SK-N-SH treated with all-trans-retinoic acid at 6 μM for 48 hours (cell line): ENCODE results near the gene FFAR4.

Experiments used
- ATAC-seq: fragments of 200-7000 bp; cut with Tn5 transposase; 3 replicates; pipeline ENCODE4 v1.9.1; 2020; ENCODE audit warnings: mild to moderate bottlenecking, moderate library complexity
- ARNTL ChIP-seq: fragments of 450-650 bp; formaldehyde crosslinking; IDR thresholded peaks from 2 replicates; pipeline ENCODE4 v1.5.0; 2020; ENCODE audit warnings: low read depth, mild to moderate bottlenecking, moderate library complexity, borderline replicate concordance
- CSDC2 ChIP-seq: fragments of 250-450 bp; sonication (Bioruptor Pico); IDR thresholded peaks from 2 replicates; pipeline ENCODE4 v1.5.0; 2020; ENCODE audit warnings: mild to moderate bottlenecking, moderate library complexity
- GLIS3 ChIP-seq: fragments of 250-450 bp; sonication (Bioruptor Pico); IDR thresholded peaks from 2 replicates; pipeline ENCODE4 v1.5.0; 2020; ENCODE audit warnings: mild to moderate bottlenecking, moderate library complexity
- ISL1 ChIP-seq: fragments of 250-450 bp; sonication (Bioruptor Pico); IDR thresholded peaks from 2 replicates; pipeline ENCODE4 v2.1.2; 2022; ENCODE audit warnings: mild to moderate bottlenecking, moderate library complexity
- OSR1 ChIP-seq: fragments of 250-450 bp; sonication (Bioruptor Pico); IDR thresholded peaks from 2 replicates; pipeline ENCODE4 v1.8.0; 2022; ENCODE audit warnings: moderate library complexity, mild to moderate bottlenecking, inconsistent platforms
- PPARA ChIP-seq: fragments of 250-450 bp; sonication (Bioruptor Pico); IDR thresholded peaks from 2 replicates; pipeline ENCODE4 v1.5.0; 2020; ENCODE audit warnings: mild to moderate bottlenecking, borderline replicate concordance
- RARB ChIP-seq: fragments of 250-450 bp; sonication (Bioruptor Pico); IDR thresholded peaks from 2 replicates; pipeline ENCODE4 v1.8.0; 2021; ENCODE audit warnings: mild to moderate bottlenecking, moderate library complexity
- TCF4 ChIP-seq: fragments of 250-450 bp; sonication (Bioruptor Pico); IDR thresholded peaks from 2 replicates; pipeline ENCODE4 v1.8.0; 2021; ENCODE audit warnings: mild to moderate bottlenecking, moderate library complexity, borderline replicate concordance
- TOX ChIP-seq: fragments of 250-450 bp; sonication (Bioruptor Pico); IDR thresholded peaks from 2 replicates; pipeline ENCODE4 v1.8.0; 2021; ENCODE audit warnings: mild to moderate bottlenecking, moderate library complexity, borderline replicate concordance
- ZC3H10 ChIP-seq: fragments of 250-450 bp; sonication (Bioruptor Pico); IDR thresholded peaks from 2 replicates; pipeline ENCODE4 v1.5.1; 2021; ENCODE audit warnings: mild to moderate bottlenecking, moderate library complexity
- ZFP3 ChIP-seq: fragments of 250-450 bp; sonication (Bioruptor Pico); IDR thresholded peaks from 2 replicates; pipeline ENCODE4 v1.5.0; 2020; ENCODE audit warnings: mild to moderate bottlenecking, moderate library complexity
- ZFP30 ChIP-seq: fragments of 450-650 bp; formaldehyde crosslinking; IDR thresholded peaks from 2 replicates; pipeline ENCODE4 v1.5.0; 2022; ENCODE audit warnings: mild to moderate bottlenecking, moderate library complexity
- ZNF565 ChIP-seq: fragments of 450-650 bp; formaldehyde crosslinking; conservative IDR thresholded peaks from 2 replicates; pipeline ENCODE4 v1.5.0; 2020; ENCODE audit warnings: low read depth, mild to moderate bottlenecking, moderate library complexity
- ZNF70 ChIP-seq: fragments of 450-650 bp; formaldehyde crosslinking; IDR thresholded peaks from 2 replicates; pipeline ENCODE4 v1.5.0; 2020; ENCODE audit warnings: mild to moderate bottlenecking, moderate library complexity
- ZNF8 ChIP-seq: fragments of 450-650 bp; formaldehyde crosslinking; IDR thresholded peaks from 2 replicates; pipeline ENCODE4 v1.5.0; 2020; ENCODE audit warnings: mild to moderate bottlenecking, moderate library complexity
- TF ChIP-seq, protein P1 (sequence below): fragments of 250-450 bp; sonication (Bioruptor Pico); IDR thresholded peaks from 2 replicates; pipeline ENCODE4 v1.8.0; 2020; ENCODE audit warnings: mild to moderate bottlenecking, moderate library complexity, borderline replicate concordance
- TF ChIP-seq, protein P2 (sequence below): fragments of 250-450 bp; sonication (Bioruptor Pico); IDR thresholded peaks from 2 replicates; pipeline ENCODE4 v1.5.0; 2020; ENCODE audit warnings: mild to moderate bottlenecking, moderate library complexity
- TF ChIP-seq, protein P3 (sequence below): fragments of 250-450 bp; sonication (Bioruptor Pico); IDR thresholded peaks from 2 replicates; pipeline ENCODE4 v1.5.1; 2020; ENCODE audit warnings: low read depth, mild to moderate bottlenecking, moderate library complexity
- TF ChIP-seq, protein P4 (sequence below): fragments of 250-450 bp; sonication (Bioruptor Pico); IDR thresholded peaks from 2 replicates; pipeline ENCODE4 v1.8.0; 2021; ENCODE audit warnings: low read depth, mild to moderate bottlenecking, moderate library complexity, borderline replicate concordance

The FFAR4 gene

DNA sequence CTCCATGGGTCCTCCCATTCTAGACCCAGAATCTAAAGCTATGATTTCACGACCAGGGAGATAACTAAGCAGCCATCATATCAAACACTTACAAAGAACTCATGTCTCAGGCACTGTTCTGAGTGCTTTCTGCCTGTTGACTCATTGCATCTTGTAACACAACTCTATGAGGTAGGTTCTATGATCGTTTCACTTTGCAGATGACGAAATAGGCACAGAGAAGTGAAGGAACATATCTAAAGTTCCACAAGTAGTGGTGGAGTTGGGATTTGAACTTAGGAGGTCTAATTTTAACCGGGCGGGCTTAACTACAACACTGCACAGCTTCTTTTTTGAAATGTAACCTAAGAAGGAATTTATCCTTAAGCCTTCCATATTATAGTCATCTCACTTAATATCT lies 31.7 kb downstream of the FFAR4 start:
- ATAC-seq = no peak
- TF ChIP-seq, protein P1, sequence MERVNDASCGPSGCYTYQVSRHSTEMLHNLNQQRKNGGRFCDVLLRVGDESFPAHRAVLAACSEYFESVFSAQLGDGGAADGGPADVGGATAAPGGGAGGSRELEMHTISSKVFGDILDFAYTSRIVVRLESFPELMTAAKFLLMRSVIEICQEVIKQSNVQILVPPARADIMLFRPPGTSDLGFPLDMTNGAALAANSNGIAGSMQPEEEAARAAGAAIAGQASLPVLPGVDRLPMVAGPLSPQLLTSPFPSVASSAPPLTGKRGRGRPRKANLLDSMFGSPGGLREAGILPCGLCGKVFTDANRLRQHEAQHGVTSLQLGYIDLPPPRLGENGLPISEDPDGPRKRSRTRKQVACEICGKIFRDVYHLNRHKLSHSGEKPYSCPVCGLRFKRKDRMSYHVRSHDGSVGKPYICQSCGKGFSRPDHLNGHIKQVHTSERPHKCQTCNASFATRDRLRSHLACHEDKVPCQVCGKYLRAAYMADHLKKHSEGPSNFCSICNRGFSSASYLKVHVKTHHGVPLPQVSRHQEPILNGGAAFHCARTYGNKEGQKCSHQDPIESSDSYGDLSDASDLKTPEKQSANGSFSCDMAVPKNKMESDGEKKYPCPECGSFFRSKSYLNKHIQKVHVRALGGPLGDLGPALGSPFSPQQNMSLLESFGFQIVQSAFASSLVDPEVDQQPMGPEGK = no peak

DNA sequence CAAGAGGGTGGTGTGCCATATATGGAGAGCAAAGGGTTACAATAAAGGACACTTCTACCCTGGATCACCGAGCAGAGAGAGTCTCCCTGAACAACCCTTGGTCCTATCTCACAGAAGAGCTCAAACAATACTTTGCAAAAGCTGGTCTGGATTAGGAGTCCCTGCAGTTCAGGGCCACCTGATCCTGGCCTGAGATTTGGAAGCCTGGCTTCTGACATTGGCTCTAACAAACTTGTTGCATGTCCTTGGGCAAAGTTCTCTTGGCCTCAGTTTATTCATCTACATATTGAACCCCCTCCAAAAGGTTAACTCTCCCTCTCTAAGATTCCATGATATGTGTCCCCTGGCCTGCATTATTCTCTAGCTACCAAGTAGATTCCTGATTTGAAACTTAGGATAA lies 32.9 kb downstream of the FFAR4 start:
- TF ChIP-seq, protein P2, sequence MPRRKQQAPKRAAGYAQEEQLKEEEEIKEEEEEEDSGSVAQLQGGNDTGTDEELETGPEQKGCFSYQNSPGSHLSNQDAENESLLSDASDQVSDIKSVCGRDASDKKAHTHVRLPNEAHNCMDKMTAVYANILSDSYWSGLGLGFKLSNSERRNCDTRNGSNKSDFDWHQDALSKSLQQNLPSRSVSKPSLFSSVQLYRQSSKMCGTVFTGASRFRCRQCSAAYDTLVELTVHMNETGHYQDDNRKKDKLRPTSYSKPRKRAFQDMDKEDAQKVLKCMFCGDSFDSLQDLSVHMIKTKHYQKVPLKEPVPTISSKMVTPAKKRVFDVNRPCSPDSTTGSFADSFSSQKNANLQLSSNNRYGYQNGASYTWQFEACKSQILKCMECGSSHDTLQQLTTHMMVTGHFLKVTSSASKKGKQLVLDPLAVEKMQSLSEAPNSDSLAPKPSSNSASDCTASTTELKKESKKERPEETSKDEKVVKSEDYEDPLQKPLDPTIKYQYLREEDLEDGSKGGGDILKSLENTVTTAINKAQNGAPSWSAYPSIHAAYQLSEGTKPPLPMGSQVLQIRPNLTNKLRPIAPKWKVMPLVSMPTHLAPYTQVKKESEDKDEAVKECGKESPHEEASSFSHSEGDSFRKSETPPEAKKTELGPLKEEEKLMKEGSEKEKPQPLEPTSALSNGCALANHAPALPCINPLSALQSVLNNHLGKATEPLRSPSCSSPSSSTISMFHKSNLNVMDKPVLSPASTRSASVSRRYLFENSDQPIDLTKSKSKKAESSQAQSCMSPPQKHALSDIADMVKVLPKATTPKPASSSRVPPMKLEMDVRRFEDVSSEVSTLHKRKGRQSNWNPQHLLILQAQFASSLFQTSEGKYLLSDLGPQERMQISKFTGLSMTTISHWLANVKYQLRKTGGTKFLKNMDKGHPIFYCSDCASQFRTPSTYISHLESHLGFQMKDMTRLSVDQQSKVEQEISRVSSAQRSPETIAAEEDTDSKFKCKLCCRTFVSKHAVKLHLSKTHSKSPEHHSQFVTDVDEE (CRISPR knock-in tag) = no peak
- TF ChIP-seq ZFP30 (CRISPR knock-in tag) = no peak
- no peak for TF ChIP-seq PPARA (CRISPR knock-in tag)
- no peak for TF ChIP-seq ISL1 (CRISPR knock-in tag)
- TF ChIP-seq, protein P1 = no peak
- TF ChIP-seq ZNF8 (CRISPR knock-in tag) = no peak
- TF ChIP-seq OSR1 = no peak
- no peak for ATAC-seq

DNA sequence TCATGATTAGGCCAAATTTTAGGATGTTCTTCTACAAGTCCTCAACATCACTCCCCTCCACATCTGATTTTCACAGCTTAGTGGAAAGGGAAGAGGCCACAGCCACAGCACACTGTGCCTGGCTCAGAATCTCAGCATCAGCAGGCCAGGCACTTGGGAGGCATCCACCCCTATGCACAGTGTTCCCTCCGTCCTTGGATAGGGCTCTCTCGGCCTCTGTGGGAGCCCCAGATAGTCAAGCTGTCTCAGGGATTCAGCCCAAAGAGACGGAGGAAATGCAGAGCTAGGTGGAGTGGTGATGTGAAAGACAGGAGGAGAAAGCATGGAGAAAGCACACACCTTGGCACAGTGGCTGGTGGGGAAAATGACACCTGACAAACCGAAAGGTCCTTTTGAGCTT lies 33.3 kb downstream of the FFAR4 start:
- ATAC-seq = no peak
- no peak for TF ChIP-seq TOX (CRISPR knock-in tag)
- TF ChIP-seq TCF4 (CRISPR knock-in tag) = no peak
- no peak for TF ChIP-seq CSDC2 (CRISPR knock-in tag)
- TF ChIP-seq ZFP3 (CRISPR knock-in tag) = no peak
- TF ChIP-seq PPARA (CRISPR knock-in tag) = no peak
- TF ChIP-seq ZNF8 (CRISPR knock-in tag) = no peak
- TF ChIP-seq ZNF70 (CRISPR knock-in tag) = no peak
- TF ChIP-seq, protein P1 = no peak
- TF ChIP-seq ZC3H10 = no peak
- no peak for TF ChIP-seq ZNF565 (CRISPR knock-in tag)
- TF ChIP-seq, protein P3, sequence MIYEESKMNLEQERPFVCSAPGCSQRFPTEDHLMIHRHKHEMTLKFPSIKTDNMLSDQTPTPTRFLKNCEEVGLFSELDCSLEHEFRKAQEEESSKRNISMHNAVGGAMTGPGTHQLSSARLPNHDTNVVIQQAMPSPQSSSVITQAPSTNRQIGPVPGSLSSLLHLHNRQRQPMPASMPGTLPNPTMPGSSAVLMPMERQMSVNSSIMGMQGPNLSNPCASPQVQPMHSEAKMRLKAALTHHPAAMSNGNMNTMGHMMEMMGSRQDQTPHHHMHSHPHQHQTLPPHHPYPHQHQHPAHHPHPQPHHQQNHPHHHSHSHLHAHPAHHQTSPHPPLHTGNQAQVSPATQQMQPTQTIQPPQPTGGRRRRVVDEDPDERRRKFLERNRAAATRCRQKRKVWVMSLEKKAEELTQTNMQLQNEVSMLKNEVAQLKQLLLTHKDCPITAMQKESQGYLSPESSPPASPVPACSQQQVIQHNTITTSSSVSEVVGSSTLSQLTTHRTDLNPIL (CRISPR knock-in tag) = no peak
- no peak for TF ChIP-seq ARNTL (CRISPR knock-in tag)
- no peak for TF ChIP-seq GLIS3 (CRISPR knock-in tag)
- TF ChIP-seq, protein P4, sequence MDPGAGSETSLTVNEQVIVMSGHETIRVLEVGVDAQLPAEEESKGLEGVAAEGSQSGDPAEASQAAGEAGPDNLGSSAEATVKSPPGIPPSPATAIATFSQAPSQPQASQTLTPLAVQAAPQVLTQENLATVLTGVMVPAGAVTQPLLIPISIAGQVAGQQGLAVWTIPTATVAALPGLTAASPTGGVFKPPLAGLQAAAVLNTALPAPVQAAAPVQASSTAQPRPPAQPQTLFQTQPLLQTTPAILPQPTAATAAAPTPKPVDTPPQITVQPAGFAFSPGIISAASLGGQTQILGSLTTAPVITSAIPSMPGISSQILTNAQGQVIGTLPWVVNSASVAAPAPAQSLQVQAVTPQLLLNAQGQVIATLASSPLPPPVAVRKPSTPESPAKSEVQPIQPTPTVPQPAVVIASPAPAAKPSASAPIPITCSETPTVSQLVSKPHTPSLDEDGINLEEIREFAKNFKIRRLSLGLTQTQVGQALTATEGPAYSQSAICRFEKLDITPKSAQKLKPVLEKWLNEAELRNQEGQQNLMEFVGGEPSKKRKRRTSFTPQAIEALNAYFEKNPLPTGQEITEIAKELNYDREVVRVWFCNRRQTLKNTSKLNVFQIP (CRISPR knock-in tag) = no peak
- TF ChIP-seq RARB (CRISPR knock-in tag) = no peak
- no peak for TF ChIP-seq OSR1
